Measurements from ENCODE around the gene CDC42EP1.
A peak's percentile ranks its signal among the peaks of the same experiment; 100 is the strongest.

CDC42EP1 gene

GRCh38 chr22:37559521-37559900 is 769 bp upstream of the CDC42EP1 start:
- TF ChIP-seq, protein P1, sequence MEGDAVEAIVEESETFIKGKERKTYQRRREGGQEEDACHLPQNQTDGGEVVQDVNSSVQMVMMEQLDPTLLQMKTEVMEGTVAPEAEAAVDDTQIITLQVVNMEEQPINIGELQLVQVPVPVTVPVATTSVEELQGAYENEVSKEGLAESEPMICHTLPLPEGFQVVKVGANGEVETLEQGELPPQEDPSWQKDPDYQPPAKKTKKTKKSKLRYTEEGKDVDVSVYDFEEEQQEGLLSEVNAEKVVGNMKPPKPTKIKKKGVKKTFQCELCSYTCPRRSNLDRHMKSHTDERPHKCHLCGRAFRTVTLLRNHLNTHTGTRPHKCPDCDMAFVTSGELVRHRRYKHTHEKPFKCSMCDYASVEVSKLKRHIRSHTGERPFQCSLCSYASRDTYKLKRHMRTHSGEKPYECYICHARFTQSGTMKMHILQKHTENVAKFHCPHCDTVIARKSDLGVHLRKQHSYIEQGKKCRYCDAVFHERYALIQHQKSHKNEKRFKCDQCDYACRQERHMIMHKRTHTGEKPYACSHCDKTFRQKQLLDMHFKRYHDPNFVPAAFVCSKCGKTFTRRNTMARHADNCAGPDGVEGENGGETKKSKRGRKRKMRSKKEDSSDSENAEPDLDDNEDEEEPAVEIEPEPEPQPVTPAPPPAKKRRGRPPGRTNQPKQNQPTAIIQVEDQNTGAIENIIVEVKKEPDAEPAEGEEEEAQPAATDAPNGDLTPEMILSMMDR (IDR thresholded peaks at IDR 0.05; ENCODE audit: borderline replicate concordance, control extremely low read depth, extremely low read depth, insufficient read depth, missing control alignments) = no peak
- in situ Hi-C loops (cut with MboI; ENCODE audit: low sequenced_read_pairs, unreplicated experiment) = no loop called here
- DNase-seq (ENCODE audit: low spot score) = no peak

GRCh38 chr22:37560608-37561211 is 430 bp downstream of the CDC42EP1 start:
- in situ Hi-C loops (cut with MboI; ENCODE audit: low sequenced_read_pairs, unreplicated experiment) = no loop called here
- TF ChIP-seq, protein P1 (IDR thresholded peaks at IDR 0.05; ENCODE audit: borderline replicate concordance, control extremely low read depth, extremely low read depth, insufficient read depth, missing control alignments) = no peak
- DNase-seq (ENCODE audit: low spot score) = peak; percentile 35

GRCh38 chr22:37561212-37562048 is 1.1 kb downstream of the CDC42EP1 start:
- DNase-seq (ENCODE audit: low spot score) = peak; percentile 91
- TF ChIP-seq, protein P1 (IDR thresholded peaks at IDR 0.05; ENCODE audit: borderline replicate concordance, control extremely low read depth, extremely low read depth, insufficient read depth, missing control alignments) = peak; percentile 53
- in situ Hi-C loops (cut with MboI; ENCODE audit: low sequenced_read_pairs, unreplicated experiment) = no loop called here

GRCh38 chr22:37562049-37562875 is 2.0 kb downstream of the CDC42EP1 start:
- no peak for DNase-seq (ENCODE audit: low spot score)
- TF ChIP-seq, protein P1 (IDR thresholded peaks at IDR 0.05; ENCODE audit: borderline replicate concordance, control extremely low read depth, extremely low read depth, insufficient read depth, missing control alignments) = no peak
- in situ Hi-C loops (cut with MboI; ENCODE audit: low sequenced_read_pairs, unreplicated experiment) = no loop called here

DNA sequence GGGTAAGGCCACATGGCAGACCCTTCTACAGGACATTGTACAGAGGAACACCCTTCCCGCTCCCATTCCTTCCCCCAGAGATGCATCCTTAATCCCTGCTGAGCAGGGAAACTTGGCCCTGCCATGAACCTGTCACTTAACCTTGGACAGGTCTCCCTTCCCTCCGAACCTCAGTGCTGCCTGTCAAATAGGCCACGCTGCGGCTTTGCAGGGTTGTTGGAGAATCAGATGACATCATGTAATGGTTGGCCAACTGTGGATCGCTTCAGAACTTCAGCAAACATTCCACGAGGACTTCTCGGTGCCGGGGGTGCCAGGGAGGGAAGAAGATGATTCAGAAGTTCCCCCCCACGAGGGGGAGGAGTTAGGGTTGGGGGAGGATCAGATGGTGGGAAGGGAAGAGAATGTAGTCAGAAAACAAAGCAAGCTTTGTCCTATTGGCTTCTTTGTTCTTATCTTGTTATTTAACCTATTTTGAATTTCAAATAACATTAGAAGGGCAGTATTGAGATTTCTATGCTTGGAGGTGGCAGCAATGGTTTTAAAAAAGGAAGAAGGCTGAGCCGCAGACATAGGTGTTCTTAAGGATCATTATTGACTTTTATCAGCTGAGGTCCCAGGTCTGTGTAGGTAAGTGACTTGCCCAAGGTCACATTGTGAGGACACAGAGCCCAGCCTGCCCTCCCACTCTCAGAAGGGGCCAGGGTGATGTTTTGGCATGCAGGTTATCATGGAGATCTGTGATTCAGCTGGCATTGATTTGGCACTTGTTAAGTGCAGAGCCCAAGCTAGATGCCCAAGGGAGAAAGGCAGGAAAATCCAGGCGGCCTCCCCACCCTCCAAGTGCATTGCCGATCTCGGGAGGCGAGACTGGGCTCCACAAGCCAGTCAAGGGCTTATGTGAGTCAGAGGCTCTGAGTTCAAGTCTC is 3.1 kb downstream of the CDC42EP1 start:
- TF ChIP-seq, protein P1 (IDR thresholded peaks at IDR 0.05; ENCODE audit: borderline replicate concordance, control extremely low read depth, extremely low read depth, insufficient read depth, missing control alignments) = no peak
- in situ Hi-C loops (cut with MboI; ENCODE audit: low sequenced_read_pairs, unreplicated experiment) = no loop called here
- no peak for DNase-seq (ENCODE audit: low spot score)

Data from GM13976 (cell line).